H1 (cell line): ENCODE measurements around the gene TMEM115. TPM values are rescaled to one million over a fixed set of nuclear protein-coding genes. Genes with fewer than 3 reads are reported as not detected.

Experiments used
- BACH1 ChIP-seq: IDR thresholded peaks from 2 replicates; pipeline ENCODE4 v1.6.1; 2012; ENCODE audit warnings: low read length, improper control_type of control experiment
- TAF1 ChIP-seq: IDR thresholded peaks from 2 replicates; pipeline ENCODE4 v1.6.1; 2011; ENCODE audit warnings: mild to moderate bottlenecking, low read depth, low read length
- polyA plus RNA-seq, 7 experiments: library from polyadenylated mRNA; depleted of rRNA in 3 of 7; stranded (reverse) in 5 of 7; unstranded in 2 of 7; fragments of >200 nt in 5 of 7; fragments of 200-250 nt in 2 of 7; gene quantifications; 1 replicate in 5 of 7; 2 replicates in 1 of 7; 4 replicates in 1 of 7; pipeline versions ENCODE4 v1.2.1 to v1.2.3, GENCODE V29; 2011 to 2013; ENCODE audit warnings: missing spikeins in 2 of 7, mixed read lengths in 2 of 7
- total RNA-seq: library from RNA; stranded (reverse); fragmentation: NEBNext Ultra II Directional; extraction: Animal tissue kit (Norgen Biotek cat#: 25700); gene quantifications from 2 replicates; pipeline ENCODE4 v1.2.1, GENCODE V29; 2021
- TF ChIP-seq, protein P1 (sequence below): fragments of 300-600 bp; sonication (generic); IDR thresholded peaks from 2 replicates; pipeline ENCODE4 v1.7.1; 2012; ENCODE audit warnings: low read length, moderate library complexity, mild to moderate bottlenecking, inconsistent platforms; ENCODE audit not compliant: insufficient replicate concordance

TMEM115 gene
- total and polyA plus RNA-seq, 2 of the 8 experiments (the other 6 are each of a cell fraction or from before 2014, with no cell fraction given) = 25.4 to 32.4 TPM

DNA sequence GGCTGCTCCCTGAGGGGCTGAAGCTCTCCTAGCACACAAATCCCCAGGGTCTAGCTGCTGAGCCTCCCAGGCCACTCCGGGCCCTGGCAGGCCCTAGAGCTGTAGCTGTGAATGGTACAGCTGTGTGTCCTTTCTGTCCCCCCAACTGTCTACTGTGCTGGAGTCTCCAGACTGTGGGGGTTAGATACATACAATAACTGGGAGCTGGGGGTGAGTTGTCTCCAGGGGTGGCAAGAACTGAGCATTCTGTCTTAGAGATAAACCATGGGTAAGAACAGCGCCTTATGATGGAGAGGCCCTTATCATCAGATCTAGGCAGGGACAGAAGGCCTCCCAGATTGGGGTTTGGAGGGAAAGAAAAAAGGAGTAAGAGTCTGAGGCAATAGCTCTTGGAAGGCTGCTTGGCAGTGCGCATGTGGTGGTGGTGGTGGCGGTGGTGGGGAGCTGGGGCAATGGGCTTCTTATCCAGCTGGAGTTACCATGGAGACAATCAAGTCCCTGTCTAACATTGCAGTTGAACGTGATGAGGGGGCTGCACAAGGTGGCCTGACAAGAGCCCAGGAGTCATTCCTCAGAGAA is 5.0 kb downstream of the TMEM115 start (continued):
- TF ChIP-seq, protein P1, sequence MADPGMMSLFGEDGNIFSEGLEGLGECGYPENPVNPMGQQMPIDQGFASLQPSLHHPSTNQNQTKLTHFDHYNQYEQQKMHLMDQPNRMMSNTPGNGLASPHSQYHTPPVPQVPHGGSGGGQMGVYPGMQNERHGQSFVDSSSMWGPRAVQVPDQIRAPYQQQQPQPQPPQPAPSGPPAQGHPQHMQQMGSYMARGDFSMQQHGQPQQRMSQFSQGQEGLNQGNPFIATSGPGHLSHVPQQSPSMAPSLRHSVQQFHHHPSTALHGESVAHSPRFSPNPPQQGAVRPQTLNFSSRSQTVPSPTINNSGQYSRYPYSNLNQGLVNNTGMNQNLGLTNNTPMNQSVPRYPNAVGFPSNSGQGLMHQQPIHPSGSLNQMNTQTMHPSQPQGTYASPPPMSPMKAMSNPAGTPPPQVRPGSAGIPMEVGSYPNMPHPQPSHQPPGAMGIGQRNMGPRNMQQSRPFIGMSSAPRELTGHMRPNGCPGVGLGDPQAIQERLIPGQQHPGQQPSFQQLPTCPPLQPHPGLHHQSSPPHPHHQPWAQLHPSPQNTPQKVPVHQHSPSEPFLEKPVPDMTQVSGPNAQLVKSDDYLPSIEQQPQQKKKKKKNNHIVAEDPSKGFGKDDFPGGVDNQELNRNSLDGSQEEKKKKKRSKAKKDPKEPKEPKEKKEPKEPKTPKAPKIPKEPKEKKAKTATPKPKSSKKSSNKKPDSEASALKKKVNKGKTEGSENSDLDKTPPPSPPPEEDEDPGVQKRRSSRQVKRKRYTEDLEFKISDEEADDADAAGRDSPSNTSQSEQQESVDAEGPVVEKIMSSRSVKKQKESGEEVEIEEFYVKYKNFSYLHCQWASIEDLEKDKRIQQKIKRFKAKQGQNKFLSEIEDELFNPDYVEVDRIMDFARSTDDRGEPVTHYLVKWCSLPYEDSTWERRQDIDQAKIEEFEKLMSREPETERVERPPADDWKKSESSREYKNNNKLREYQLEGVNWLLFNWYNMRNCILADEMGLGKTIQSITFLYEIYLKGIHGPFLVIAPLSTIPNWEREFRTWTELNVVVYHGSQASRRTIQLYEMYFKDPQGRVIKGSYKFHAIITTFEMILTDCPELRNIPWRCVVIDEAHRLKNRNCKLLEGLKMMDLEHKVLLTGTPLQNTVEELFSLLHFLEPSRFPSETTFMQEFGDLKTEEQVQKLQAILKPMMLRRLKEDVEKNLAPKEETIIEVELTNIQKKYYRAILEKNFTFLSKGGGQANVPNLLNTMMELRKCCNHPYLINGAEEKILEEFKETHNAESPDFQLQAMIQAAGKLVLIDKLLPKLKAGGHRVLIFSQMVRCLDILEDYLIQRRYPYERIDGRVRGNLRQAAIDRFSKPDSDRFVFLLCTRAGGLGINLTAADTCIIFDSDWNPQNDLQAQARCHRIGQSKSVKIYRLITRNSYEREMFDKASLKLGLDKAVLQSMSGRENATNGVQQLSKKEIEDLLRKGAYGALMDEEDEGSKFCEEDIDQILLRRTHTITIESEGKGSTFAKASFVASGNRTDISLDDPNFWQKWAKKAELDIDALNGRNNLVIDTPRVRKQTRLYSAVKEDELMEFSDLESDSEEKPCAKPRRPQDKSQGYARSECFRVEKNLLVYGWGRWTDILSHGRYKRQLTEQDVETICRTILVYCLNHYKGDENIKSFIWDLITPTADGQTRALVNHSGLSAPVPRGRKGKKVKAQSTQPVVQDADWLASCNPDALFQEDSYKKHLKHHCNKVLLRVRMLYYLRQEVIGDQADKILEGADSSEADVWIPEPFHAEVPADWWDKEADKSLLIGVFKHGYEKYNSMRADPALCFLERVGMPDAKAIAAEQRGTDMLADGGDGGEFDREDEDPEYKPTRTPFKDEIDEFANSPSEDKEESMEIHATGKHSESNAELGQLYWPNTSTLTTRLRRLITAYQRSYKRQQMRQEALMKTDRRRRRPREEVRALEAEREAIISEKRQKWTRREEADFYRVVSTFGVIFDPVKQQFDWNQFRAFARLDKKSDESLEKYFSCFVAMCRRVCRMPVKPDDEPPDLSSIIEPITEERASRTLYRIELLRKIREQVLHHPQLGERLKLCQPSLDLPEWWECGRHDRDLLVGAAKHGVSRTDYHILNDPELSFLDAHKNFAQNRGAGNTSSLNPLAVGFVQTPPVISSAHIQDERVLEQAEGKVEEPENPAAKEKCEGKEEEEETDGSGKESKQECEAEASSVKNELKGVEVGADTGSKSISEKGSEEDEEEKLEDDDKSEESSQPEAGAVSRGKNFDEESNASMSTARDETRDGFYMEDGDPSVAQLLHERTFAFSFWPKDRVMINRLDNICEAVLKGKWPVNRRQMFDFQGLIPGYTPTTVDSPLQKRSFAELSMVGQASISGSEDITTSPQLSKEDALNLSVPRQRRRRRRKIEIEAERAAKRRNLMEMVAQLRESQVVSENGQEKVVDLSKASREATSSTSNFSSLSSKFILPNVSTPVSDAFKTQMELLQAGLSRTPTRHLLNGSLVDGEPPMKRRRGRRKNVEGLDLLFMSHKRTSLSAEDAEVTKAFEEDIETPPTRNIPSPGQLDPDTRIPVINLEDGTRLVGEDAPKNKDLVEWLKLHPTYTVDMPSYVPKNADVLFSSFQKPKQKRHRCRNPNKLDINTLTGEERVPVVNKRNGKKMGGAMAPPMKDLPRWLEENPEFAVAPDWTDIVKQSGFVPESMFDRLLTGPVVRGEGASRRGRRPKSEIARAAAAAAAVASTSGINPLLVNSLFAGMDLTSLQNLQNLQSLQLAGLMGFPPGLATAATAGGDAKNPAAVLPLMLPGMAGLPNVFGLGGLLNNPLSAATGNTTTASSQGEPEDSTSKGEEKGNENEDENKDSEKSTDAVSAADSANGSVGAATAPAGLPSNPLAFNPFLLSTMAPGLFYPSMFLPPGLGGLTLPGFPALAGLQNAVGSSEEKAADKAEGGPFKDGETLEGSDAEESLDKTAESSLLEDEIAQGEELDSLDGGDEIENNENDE = no peak
- TF ChIP-seq BACH1 = no peak
- TF ChIP-seq TAF1 = no peak
